Activated gamma-delta T cell treated with anti-CD3 and anti-CD28 coated beads, Interleukin-2, amount 50 U/mL, for 16 hours (primary cell): ENCODE measurements around the gene ZBTB7B.
A peak's percentile ranks its signal among the peaks of the same experiment; 100 is the strongest.

Source experiments
- DNase-seq: peaks from one replicate; pipeline ENCODE4 v3.0.0-alpha.2; 2020; ENCODE audit warnings: low read depth

Gene ZBTB7B

GRCh38 chr1:155038602-155039307 is 36.2 kb downstream of the ZBTB7B start:
- no peak for DNase-seq

GRCh38 chr1:155039308-155039669 is 36.7 kb downstream of the ZBTB7B start:
- no peak for DNase-seq

GRCh38 chr1:155040358-155041093 is 37.9 kb downstream of the ZBTB7B start:
- no peak for DNase-seq

GRCh38 chr1:155042789-155043188 is 40.2 kb downstream of the ZBTB7B start:
- no peak for DNase-seq

GRCh38 chr1:155043301-155043702 is 40.7 kb downstream of the ZBTB7B start:
- DNase-seq, result no peak

- DNase-seq, result no peak
These were observed 41.2 kb downstream of the ZBTB7B start for GRCh38 chr1:155043793-155044192.

GRCh38 chr1:155044365-155044764 is 41.8 kb downstream of the ZBTB7B start:
- no peak for DNase-seq

GRCh38 chr1:155044812-155045657 is 42.4 kb downstream of the ZBTB7B start:
- peak; percentile 46 for DNase-seq

GRCh38 chr1:155048449-155049334 is 46.1 kb downstream of the ZBTB7B start:
- no peak for DNase-seq

- no peak for DNase-seq
These were observed 47.3 kb downstream of the ZBTB7B start for GRCh38 chr1:155049651-155050559.

GRCh38 chr1:155050560-155051341 is 48.1 kb downstream of the ZBTB7B start, which contains the start of gene ADAM15:
Gene ADAM15, plus strand, starts transcription at chr1:155051316. Its CDS starts 71 bp downstream, at chr1:155051387.
- DNase-seq, result peak; percentile 60

GRCh38 chr1:155051342-155051776 is 48.8 kb downstream of the ZBTB7B start:
- DNase-seq, result no peak

- no peak for DNase-seq
These were observed 49.3 kb downstream of the ZBTB7B start for GRCh38 chr1:155051777-155052398.

- DNase-seq, result no peak
These were observed 50.1 kb downstream of the ZBTB7B start for GRCh38 chr1:155052439-155053395.

- no peak for DNase-seq
These were observed 51.0 kb downstream of the ZBTB7B start for GRCh38 chr1:155053531-155054105.

- no peak for DNase-seq
These were observed 54.5 kb downstream of the ZBTB7B start for GRCh38 chr1:155057104-155057503.

GRCh38 chr1:155057788-155058211 is 55.2 kb downstream of the ZBTB7B start:
- DNase-seq, result no peak

- DNase-seq, result no peak
These were observed 58.1 kb downstream of the ZBTB7B start for GRCh38 chr1:155060736-155061135.
